Measurements from ENCODE around the gene TMEM215. TPM values are rescaled to one million over a fixed set of nuclear protein-coding genes. Genes with fewer than 3 reads are reported as not detected.
"Not testable (repeated sequence)": the region's sequence is repeated elsewhere in the genome, so short reads cannot be mapped to it uniquely, and the experiment has no call there.

The TMEM215 gene
- total and polyA plus RNA-seq, 2 experiments from 2014 or later = not detected

- no peaks in the 10 kb centered on the region for H3K4me1 ChIP-seq (ENCODE audit: low read depth)
- DNase-seq (ENCODE audit: low read depth in 1 of 2, low spot score in 1 of 2) = peak in 1 of 2 donors; percentile 7
- H3K27me3 ChIP-seq = peaks cover 87% of the 10 kb centered on the region
- no peak for TF ChIP-seq CTCF (IDR thresholded peaks at IDR 0.05; ENCODE audit: low read depth, low read length)
- H3K4me3 ChIP-seq = peak overlapping the region; percentile 23
- no peak overlapping the region for H3K27ac ChIP-seq
- no peaks in the 10 kb centered on the region for H3K36me3 ChIP-seq
- no peaks in the 10 kb centered on the region for H3K9me3 ChIP-seq (ENCODE audit: low read depth)
Observed at GRCh38 chr9:32782476-32783167, 718 bp upstream of the TMEM215 start.

GRCh38 chr9:32787816-32788215 is 4.5 kb downstream of the TMEM215 start:
- DNase-seq (ENCODE audit: low read depth in 1 of 2, low spot score in 1 of 2) = no peak
- Histone ChIP-seq H3K27me3 (peaks cover 58% of the 10 kb centered on the region), H3K36me3 (no peaks in the 10 kb centered on the region), H3K27ac (no peak overlapping the region), H3K9me3 (ENCODE audit: low read depth) (no peaks in the 10 kb centered on the region), H3K4me1 (ENCODE audit: low read depth) (no peaks in the 10 kb centered on the region), H3K4me3 (no peak overlapping the region)
- TF ChIP-seq CTCF (IDR thresholded peaks at IDR 0.05; ENCODE audit: low read depth, low read length) = no peak

- not testable (repeated sequence) for H3K9me3 ChIP-seq (ENCODE audit: low read depth); DNase-seq (ENCODE audit: low read depth in 1 of 2, low spot score in 1 of 2)
Observed at GRCh38 chr9:32796015-32796414, 12.7 kb downstream of the TMEM215 start.

GRCh38 chr9:32801530-32801929 is 18.2 kb downstream of the TMEM215 start:
- H3K4me1 ChIP-seq (ENCODE audit: low read depth) = no peaks in the 10 kb centered on the region
- no peaks in the 10 kb centered on the region for H3K27me3 ChIP-seq
- DNase-seq (ENCODE audit: low read depth in 1 of 2, low spot score in 1 of 2) = no peak
- no peak for TF ChIP-seq CTCF (IDR thresholded peaks at IDR 0.05; ENCODE audit: low read depth, low read length)
- H3K27ac ChIP-seq = no peak overlapping the region
- no peaks in the 10 kb centered on the region for H3K9me3 ChIP-seq (ENCODE audit: low read depth)
- H3K4me3 ChIP-seq = no peak overlapping the region
- no peaks in the 10 kb centered on the region for H3K36me3 ChIP-seq

More at GRCh38 chr9:32796015-32796414, 12.7 kb downstream of the TMEM215 start:
- not testable (repeated sequence) for H3K4me3 ChIP-seq; H3K27ac ChIP-seq; H3K27me3 ChIP-seq; H3K36me3 ChIP-seq; H3K4me1 ChIP-seq (ENCODE audit: low read depth)

GRCh38 chr9:32807217-32807616 is 23.9 kb downstream of the TMEM215 start:
- H3K36me3 ChIP-seq = no peaks in the 10 kb centered on the region
- no peaks in the 10 kb centered on the region for H3K4me1 ChIP-seq (ENCODE audit: low read depth)
- DNase-seq (ENCODE audit: low read depth in 1 of 2, low spot score in 1 of 2) = no peak
- no peaks in the 10 kb centered on the region for H3K27me3 ChIP-seq
- H3K9me3 ChIP-seq (ENCODE audit: low read depth) = no peaks in the 10 kb centered on the region
- H3K4me3 ChIP-seq = no peak overlapping the region
- TF ChIP-seq CTCF (IDR thresholded peaks at IDR 0.05; ENCODE audit: low read depth, low read length) = no peak
- H3K27ac ChIP-seq = no peak overlapping the region

- Histone ChIP-seq H3K27me3 (no peaks in the 10 kb centered on the region), H3K36me3 (no peaks in the 10 kb centered on the region), H3K4me1 (ENCODE audit: low read depth) (peaks cover 3% of the 10 kb centered on the region), H3K4me3 (no peak overlapping the region), H3K27ac (no peak overlapping the region), H3K9me3 (ENCODE audit: low read depth) (no peaks in the 10 kb centered on the region)
- no peak for TF ChIP-seq CTCF (IDR thresholded peaks at IDR 0.05; ENCODE audit: low read depth, low read length)
- no peak for DNase-seq (ENCODE audit: low read depth in 1 of 2, low spot score in 1 of 2)
Observed at GRCh38 chr9:32811246-32811645, 27.9 kb downstream of the TMEM215 start.
